GM19467 (cell line): ENCODE measurements around the gene RAP2A.

Source experiments
- ATAC-seq: cut with Tn5 transposase; IDR thresholded peaks from one replicate; pipeline ENCODE4 v1.9.1; 2021; ENCODE audit warnings: mild to moderate bottlenecking, moderate library complexity; ENCODE audit not compliant: unreplicated experiment

The RAP2A gene

GRCh38 chr13:97433727-97434396 is at the start of gene RAP2A:
Gene RAP2A (plus strand): TSS chr13:97434169. CDS start chr13:97434471, 302 bp downstream.
- ATAC-seq = peak; percentile 40

GRCh38 chr13:97384371-97384770 is 49.6 kb upstream of the RAP2A start:
- no peak for ATAC-seq

DNA sequence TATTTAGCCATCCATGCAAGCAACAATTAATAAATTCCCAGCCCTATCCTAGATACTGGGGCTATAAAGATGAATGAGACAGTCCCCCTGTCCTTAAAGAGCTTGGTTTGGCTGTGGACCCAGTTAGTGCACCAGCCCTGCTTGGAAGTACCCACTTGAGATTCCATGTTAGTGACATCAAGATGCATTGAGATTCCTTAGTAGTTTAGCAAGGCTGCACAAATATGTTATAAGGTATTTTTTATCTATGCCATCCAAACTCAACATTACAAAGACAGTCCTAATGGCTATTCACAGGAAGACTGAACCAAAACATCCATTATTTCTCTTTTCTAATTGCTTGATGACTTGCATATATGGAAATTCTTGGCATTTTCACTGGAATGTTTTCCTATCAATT is 48.8 kb upstream of the RAP2A start:
- no peak for ATAC-seq

DNA sequence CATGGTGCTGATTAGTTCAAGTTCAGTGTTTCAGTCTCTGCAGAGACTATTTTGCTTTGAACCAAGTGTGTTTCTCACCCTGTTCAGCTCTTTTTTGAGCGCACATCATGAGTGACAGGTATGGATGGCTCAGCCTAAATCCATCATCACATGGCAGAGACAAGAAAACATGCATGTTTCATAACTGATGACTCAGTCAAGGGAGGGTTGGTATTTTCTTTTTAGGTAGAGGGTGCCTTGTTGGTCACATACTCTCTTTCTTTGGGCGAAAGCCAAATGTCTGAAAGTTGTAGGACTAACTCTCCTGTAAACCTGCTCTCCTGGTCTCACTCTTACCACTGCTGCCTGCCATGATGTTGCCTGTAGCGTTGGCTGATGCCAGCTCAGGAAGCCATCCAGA is 48.1 kb upstream of the RAP2A start:
- no peak for ATAC-seq

- ATAC-seq = peak; percentile 66
Measured at GRCh38 chr13:97386801-97387484, 47.0 kb upstream of the RAP2A start.

GRCh38 chr13:97387485-97387839 is 46.5 kb upstream of the RAP2A start:
- no peak for ATAC-seq

DNA sequence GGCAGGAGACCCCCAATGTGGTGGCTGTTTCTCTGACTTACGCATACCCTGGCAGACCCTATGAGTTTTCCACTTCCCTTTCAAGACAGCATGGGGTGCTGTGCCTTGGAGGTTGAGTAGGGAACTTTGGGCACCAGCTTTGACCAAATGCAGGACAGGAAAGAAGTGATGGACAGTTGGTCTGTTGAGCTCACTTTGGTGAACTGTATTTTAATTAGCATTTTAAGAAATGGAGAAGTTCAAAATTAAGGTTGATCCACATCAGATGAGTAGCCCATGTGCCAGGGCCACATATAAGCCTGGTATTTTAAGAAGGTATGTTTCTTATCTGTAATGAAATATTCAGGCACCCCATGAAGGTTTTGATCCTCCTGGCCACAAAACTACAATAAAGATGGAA is 46.1 kb upstream of the RAP2A start:
- ATAC-seq = no peak

GRCh38 chr13:97388373-97388772 is 45.6 kb upstream of the RAP2A start:
- no peak for ATAC-seq

- ATAC-seq = no peak
Measured at GRCh38 chr13:97390941-97391600, 42.9 kb upstream of the RAP2A start.

GRCh38 chr13:97392020-97392419 is 41.9 kb upstream of the RAP2A start:
- ATAC-seq = no peak

DNA sequence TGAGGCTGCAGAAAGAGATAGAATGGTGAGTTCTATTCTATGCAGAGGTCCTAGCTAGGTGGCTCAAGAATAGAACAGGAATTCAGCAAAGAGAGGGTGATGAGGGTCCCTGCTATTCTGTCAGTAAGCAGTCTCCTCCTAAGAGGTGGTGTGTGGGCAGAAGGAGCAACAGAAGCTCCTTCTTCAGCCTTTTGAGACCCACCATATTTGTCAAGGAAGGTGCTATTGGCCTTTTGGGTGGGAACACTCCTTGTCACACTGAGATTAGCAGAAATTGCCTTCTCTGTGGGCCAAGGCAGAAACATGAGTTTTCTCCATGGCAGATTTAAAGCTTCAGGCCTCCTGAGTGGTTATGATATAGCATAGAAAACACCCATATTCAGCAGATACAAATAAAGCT is 39.4 kb upstream of the RAP2A start:
- ATAC-seq = no peak

DNA sequence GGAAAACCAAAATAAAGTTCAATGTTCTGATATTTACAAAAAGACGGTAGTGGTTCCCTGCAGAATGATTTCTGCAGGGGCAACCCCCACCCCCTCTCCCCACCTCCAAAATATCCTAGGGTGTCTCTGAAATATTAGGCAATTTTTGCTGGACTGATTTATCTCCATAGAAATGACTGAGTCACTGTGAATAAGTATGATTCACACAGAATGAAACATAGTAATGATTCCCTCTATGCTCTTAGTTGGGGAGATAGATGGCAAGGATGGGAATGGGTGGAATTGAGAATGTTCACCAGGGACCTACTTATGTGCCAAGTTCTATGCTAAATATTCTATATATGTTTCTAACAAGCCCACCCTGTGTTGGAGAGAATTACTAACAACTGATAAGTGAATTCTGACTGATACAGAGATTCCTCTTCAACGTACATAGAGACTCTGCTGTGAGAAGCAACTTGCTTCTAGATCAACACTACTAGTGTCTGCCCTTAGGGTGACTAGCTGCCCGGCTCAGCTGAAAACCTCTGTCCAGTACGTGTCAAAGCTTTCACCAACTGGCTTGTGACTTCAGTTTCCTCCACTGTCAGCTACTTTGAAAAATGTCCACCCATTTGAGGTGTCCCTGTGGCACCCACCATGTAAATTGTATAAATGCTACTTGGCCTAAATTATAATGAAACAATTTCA is 38.4 kb upstream of the RAP2A start:
- no peak for ATAC-seq

GRCh38 chr13:97397267-97397666 is 36.7 kb upstream of the RAP2A start:
- ATAC-seq = no peak

GRCh38 chr13:97401421-97401820 is 32.5 kb upstream of the RAP2A start:
- ATAC-seq = no peak

GRCh38 chr13:97403893-97404750 is 29.8 kb upstream of the RAP2A start:
- no peak for ATAC-seq

GRCh38 chr13:97407540-97407939 is 26.4 kb upstream of the RAP2A start:
- ATAC-seq = no peak

DNA sequence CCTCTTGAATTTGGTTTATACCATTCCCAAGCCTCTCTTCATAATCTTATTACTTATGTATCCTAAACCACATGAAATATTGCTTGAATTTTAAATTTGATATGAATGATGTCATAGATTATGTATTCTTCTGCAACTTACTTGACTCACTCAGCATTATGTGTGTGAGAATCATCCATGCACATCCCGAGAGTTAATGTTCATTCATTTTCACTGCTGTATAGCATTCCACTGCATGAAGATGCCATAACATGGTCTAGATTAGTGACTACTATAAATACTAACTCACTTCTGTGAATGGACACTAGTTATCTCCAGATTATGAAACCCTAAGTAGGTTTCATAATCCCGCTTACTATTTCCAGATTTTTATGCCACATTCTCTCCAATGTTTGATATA is 25.0 kb upstream of the RAP2A start:
- no peak for ATAC-seq

DNA sequence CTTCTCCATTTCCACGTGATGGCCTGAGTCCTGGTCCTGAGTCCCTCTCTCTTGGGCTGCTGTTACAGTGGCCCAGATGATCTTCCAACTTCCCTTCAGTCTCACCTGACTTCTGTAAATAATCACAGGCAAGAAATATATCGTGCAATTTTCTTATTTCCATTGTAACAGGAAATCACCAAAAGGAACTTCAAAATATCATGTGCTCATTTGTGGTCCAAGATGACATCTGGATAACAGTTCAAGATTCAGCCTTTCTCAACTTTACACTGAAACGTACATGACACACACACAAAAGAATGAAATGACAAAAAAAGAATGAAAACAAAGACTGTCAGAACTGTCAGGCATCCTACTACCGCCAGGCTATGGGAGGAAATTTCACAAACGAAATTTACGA is 22.0 kb upstream of the RAP2A start:
- ATAC-seq = no peak

DNA sequence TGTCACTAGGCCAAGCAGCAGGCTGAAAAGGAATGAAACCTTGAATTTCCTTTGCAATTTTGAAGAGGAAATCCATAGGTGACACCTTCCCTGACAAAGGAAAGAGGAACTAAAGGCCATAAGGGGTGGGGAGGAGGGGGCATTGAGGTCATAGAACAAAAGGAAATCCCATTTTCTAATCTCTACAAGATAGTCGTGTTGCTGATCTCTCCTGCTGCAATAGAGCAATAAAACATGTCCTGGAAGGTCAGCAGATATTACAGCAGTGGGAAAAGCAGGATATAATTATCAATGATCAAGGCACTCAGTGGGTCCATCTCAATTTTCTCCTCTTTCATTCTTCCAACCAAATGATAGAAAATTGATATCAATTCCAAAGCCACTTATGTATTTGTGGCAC is 20.3 kb upstream of the RAP2A start:
- ATAC-seq = no peak

DNA sequence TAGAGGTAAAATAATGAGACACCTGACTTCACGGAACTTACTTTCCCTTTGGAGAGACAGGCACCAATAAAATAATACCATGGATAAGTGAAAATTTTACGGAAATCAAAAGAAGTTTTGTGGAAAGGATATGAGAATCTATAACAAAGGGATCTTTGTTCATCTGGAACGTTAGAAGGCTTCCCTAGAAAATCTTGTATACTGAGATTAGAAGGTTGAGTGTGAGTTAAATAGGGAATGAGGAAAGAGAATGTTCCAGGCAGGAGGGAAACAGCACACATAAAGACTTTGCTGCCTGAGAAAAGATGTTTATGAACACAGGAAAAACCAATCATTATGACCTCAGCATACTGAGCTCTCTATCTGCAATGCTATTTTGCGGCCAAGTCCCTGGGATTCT is 19.6 kb upstream of the RAP2A start:
- ATAC-seq = no peak

DNA sequence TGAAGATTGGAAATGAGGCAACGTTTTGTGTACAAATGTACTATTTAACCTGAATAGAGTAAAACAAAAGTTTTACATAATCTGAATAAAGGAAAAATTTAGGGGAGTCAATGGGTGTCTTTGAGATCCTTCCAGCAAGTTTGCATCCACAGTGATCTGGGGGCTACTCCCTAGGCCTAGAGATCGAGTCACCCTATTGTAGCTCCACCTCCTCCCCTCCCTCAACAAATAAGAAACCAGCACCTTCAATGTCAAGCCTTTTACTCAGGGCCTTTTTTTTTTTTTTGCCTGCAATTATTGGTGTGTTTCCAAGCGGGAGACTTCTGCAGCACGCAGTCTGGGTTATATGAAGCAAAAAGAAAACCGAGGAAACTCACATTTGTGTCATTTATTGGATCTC is 16.3 kb upstream of the RAP2A start:
- ATAC-seq = no peak
